ENCODE measurements around the gene UMAD1.

DNA sequence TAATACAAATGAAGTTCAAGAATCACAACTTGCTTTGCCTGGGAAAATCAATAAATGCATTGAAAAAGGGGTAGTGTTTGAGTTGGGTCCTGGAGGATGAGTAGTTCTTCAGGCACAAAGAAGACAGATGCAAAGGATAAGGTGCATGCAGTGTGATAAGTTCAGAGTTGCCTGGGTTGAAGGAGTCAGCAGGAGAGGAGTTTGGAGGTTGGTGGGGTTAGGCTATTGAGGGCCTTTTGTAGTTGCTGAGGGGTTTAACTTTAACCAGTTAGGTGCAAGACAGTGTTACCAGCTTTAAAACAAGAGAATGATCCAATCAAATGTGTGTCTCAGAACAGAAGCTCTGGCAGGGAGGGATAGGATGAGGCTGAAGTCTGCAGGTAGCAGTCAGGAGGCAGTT is 283.8 kb downstream of the UMAD1 start:
- TF ChIP-seq, protein P1, sequence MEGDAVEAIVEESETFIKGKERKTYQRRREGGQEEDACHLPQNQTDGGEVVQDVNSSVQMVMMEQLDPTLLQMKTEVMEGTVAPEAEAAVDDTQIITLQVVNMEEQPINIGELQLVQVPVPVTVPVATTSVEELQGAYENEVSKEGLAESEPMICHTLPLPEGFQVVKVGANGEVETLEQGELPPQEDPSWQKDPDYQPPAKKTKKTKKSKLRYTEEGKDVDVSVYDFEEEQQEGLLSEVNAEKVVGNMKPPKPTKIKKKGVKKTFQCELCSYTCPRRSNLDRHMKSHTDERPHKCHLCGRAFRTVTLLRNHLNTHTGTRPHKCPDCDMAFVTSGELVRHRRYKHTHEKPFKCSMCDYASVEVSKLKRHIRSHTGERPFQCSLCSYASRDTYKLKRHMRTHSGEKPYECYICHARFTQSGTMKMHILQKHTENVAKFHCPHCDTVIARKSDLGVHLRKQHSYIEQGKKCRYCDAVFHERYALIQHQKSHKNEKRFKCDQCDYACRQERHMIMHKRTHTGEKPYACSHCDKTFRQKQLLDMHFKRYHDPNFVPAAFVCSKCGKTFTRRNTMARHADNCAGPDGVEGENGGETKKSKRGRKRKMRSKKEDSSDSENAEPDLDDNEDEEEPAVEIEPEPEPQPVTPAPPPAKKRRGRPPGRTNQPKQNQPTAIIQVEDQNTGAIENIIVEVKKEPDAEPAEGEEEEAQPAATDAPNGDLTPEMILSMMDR (IDR thresholded peaks at IDR 0.05) = no peak
- TF ChIP-seq POLR2A (IDR thresholded peaks at IDR 0.05) = no peak

Measured in Peyer's patch (tissue), 4 donors.